HEK293 (cell line): ENCODE data around the gene GSTA1.

Source experiments
- CTCF ChIP-seq: fragments of 450-650 bp; formaldehyde crosslinking; IDR thresholded peaks from 2 replicates; pipeline ENCODE4 v1.5.1; 2016; ENCODE audit warnings: missing biosample characterization, missing genetic modification characterization
- KLF1 ChIP-seq: fragments of 450-650 bp; formaldehyde crosslinking; IDR thresholded peaks from 2 replicates; pipeline ENCODE4 v1.5.1; 2016; ENCODE audit warnings: missing biosample characterization, missing genetic modification characterization
- PBX3 ChIP-seq: sonication (generic); formaldehyde crosslinking; IDR thresholded peaks from 2 replicates; pipeline ENCODE4 v1.8.1; 2022; ENCODE audit warnings: mild to moderate bottlenecking, moderate library complexity, missing genetic modification reagents
- ZBTB1 ChIP-seq: fragments of 450-650 bp; formaldehyde crosslinking; IDR thresholded peaks from 2 replicates; pipeline ENCODE4 v1.5.1; 2016; ENCODE audit warnings: missing biosample characterization, missing genetic modification characterization
- ZNF174 ChIP-seq: fragments of 450-650 bp; formaldehyde crosslinking; IDR thresholded peaks from 2 replicates; pipeline ENCODE4 v1.5.0; 2017; ENCODE audit warnings: missing biosample characterization, mild to moderate bottlenecking, missing genetic modification characterization
- ZNF184 ChIP-seq: fragments of 450-650 bp; IDR thresholded peaks from 2 replicates; pipeline ENCODE4 v1.5.1; 2018; ENCODE audit warnings: missing biosample characterization, mild to moderate bottlenecking, missing genetic modification characterization
- ZNF202 ChIP-seq: fragments of 450-650 bp; formaldehyde crosslinking; IDR thresholded peaks from 2 replicates; pipeline ENCODE4 v1.5.1; 2016; ENCODE audit warnings: missing biosample characterization, missing genetic modification characterization, borderline replicate concordance
- ZNF274 ChIP-seq, 2 experiments: fragments of 200-500 bp in 1 of 2; fragments of 450-650 bp in 1 of 2; sonication (Bioruptor generic) in 1 of 2; formaldehyde crosslinking in 1 of 2; IDR thresholded peaks; 2 replicates each; pipeline versions ENCODE4 v1.5.1 to v1.6.1; 2014 to 2016; ENCODE audit warnings: borderline replicate concordance in 1 of 2, inconsistent platforms in 1 of 2, low read length in 1 of 2, missing biosample characterization in 1 of 2, missing genetic modification characterization in 1 of 2
- ZNF37A ChIP-seq: fragments of 450-650 bp; IDR thresholded peaks from 2 replicates; pipeline ENCODE4 v1.5.1; 2018; ENCODE audit warnings: missing biosample characterization, missing genetic modification characterization
- ZNF518A ChIP-seq: fragments of 450-650 bp; formaldehyde crosslinking; conservative IDR thresholded peaks from 2 replicates; pipeline ENCODE4 v1.5.1; 2016; ENCODE audit warnings: low read depth, missing biosample characterization, missing genetic modification characterization
- ZNF571 ChIP-seq: fragments of 450-650 bp; formaldehyde crosslinking; IDR thresholded peaks from 2 replicates; pipeline ENCODE4 v1.5.0; 2017; ENCODE audit warnings: missing biosample characterization, missing genetic modification characterization
- ZNF580 ChIP-seq: fragments of 450-650 bp; formaldehyde crosslinking; IDR thresholded peaks from 2 replicates; pipeline ENCODE4 v1.5.1; 2016; ENCODE audit warnings: missing biosample characterization, missing genetic modification characterization
- ZNF670 ChIP-seq: fragments of 450-650 bp; formaldehyde crosslinking; IDR thresholded peaks from 2 replicates; pipeline ENCODE4 v1.5.1; 2016; ENCODE audit warnings: missing biosample characterization, missing genetic modification characterization, low read depth
- TF ChIP-seq, protein P1 (sequence below): fragments of 450-650 bp; formaldehyde crosslinking; IDR thresholded peaks from 2 replicates; pipeline ENCODE4 v1.5.1; 2016; ENCODE audit warnings: missing biosample characterization, missing genetic modification characterization

DNA sequence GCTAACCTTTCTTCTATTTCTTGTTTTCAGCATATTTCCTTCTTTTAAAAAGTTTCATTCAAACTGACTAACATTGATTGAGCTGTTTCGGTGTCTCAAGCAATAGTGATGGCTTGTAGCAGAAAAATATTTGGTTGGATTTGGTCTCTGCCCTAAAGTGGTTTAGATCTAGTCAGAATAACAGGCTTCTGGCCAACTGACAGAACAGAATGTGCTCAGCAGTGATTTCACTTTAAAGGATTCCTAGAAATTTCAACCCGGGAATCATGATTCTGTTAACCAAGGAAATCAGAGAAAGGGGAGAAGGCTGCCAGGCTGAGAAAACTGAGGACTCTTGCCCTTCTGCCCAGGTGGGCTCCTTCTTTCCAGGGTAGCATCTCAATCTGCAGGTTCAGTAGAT, 16.6 kb upstream of the GSTA1 start:
- no peak for TF ChIP-seq ZNF571 (tag by site-specific recombination)
- TF ChIP-seq KLF1 = no peak
- TF ChIP-seq, protein P1, sequence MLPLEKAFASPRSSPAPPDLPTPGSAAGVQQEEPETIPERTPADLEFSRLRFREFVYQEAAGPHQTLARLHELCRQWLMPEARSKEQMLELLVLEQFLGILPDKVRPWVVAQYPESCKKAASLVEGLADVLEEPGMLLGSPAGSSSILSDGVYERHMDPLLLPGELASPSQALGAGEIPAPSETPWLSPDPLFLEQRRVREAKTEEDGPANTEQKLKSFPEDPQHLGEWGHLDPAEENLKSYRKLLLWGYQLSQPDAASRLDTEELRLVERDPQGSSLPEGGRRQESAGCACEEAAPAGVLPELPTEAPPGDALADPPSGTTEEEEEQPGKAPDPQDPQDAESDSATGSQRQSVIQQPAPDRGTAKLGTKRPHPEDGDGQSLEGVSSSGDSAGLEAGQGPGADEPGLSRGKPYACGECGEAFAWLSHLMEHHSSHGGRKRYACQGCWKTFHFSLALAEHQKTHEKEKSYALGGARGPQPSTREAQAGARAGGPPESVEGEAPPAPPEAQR (tag by site-specific recombination) = no peak
- TF ChIP-seq PBX3 (CRISPR knock-in tag) = no peak
- no peak for TF ChIP-seq ZNF202
- TF ChIP-seq CTCF (tag by site-specific recombination) = no peak
- TF ChIP-seq ZNF274 (IDR thresholded peaks at IDR 0.05; ENCODE audit: low read length) = no peak
- no peak for TF ChIP-seq ZNF274 (tag by site-specific recombination; IDR thresholded peaks at IDR 0.05; ENCODE audit: borderline replicate concordance)
- no peak for TF ChIP-seq ZNF174 (tag by site-specific recombination)
- TF ChIP-seq ZNF580 = no peak
- TF ChIP-seq ZNF37A = no peak
- TF ChIP-seq ZNF670 (tag by site-specific recombination) = no peak
- no peak for TF ChIP-seq ZNF184 (tag by site-specific recombination)
- TF ChIP-seq ZBTB1 = no peak
- TF ChIP-seq ZNF518A = no peak
